Mesothelial cell of epicardium (in vitro differentiated cells): ENCODE measurements around the gene LRRC56. TPM values are rescaled to one million over a fixed set of nuclear protein-coding genes. Genes with fewer than 3 reads are reported as not detected.
"Not testable (repeated sequence)": the region's sequence is repeated elsewhere in the genome, so short reads cannot be mapped to it uniquely, and the experiment has no call there.

Source experiments
- DNase-seq, 2 experiments: peaks; one replicate each; pipeline ENCODE4 v3.0.0; 2021; ENCODE audit warnings: low spot score in 2 of 2; ENCODE audit not compliant: unreplicated experiment in 2 of 2
- H3K27ac Mint-ChIP-seq: 2 replicates; pipeline ENCODE4 v1.8.0; 2021; ENCODE audit warnings: mixed read lengths
- H3K27me3 Mint-ChIP-seq: 2 replicates; pipeline ENCODE4 v1.8.0; 2021; ENCODE audit warnings: low read depth, mixed read lengths
- H3K36me3 Mint-ChIP-seq: 2 replicates; pipeline ENCODE4 v1.8.0; 2021; ENCODE audit warnings: mixed read lengths
- H3K4me1 Mint-ChIP-seq: 2 replicates; pipeline ENCODE4 v1.8.0; 2021; ENCODE audit warnings: mixed read lengths
- H3K4me3 Mint-ChIP-seq: 2 replicates; pipeline ENCODE4 v1.8.0; 2021; ENCODE audit warnings: mild to moderate bottlenecking, moderate library complexity, mixed read lengths
- H3K9me3 Mint-ChIP-seq: 2 replicates; pipeline ENCODE4 v1.8.0; 2021; ENCODE audit warnings: mixed read lengths
- CTCF ChIP-seq: fragments of 200-600 bp; sonication (generic); IDR thresholded peaks from one replicate; pipeline ENCODE4 v1.5.0; 2021; ENCODE audit warnings: antibody characterized with exemption; ENCODE audit not compliant: unreplicated experiment
- total RNA-seq: library from RNA; stranded (reverse); gene quantifications from 3 replicates; pipeline ENCODE4 v1.2.1, GENCODE V29; 2021

Gene LRRC56
- total RNA-seq, 1 donor from 2014 or later: 3.0 TPM

- DNase-seq: no peak
- H3K36me3 Mint-ChIP-seq: peaks cover 34% of the 10 kb centered on the region
- no peaks in the 10 kb centered on the region for H3K27me3 Mint-ChIP-seq
- no peak for TF ChIP-seq CTCF
- H3K4me3 Mint-ChIP-seq: no peak overlapping the region
- no peak overlapping the region for H3K27ac Mint-ChIP-seq
- H3K9me3 Mint-ChIP-seq: peaks cover 19% of the 10 kb centered on the region
- no peaks in the 10 kb centered on the region for H3K4me1 Mint-ChIP-seq
Measured at GRCh38 chr11:516400-516799, 20.9 kb upstream of the LRRC56 start.

GRCh38 chr11:516918-517685 lies 20.2 kb upstream of the LRRC56 start:
- H3K4me3 Mint-ChIP-seq, H3K27me3 Mint-ChIP-seq, H3K27ac Mint-ChIP-seq, DNase-seq, H3K4me1 Mint-ChIP-seq: not testable (repeated sequence)
- H3K9me3 Mint-ChIP-seq: peaks cover 19% of the 10 kb centered on the region
- peaks cover 31% of the 10 kb centered on the region for H3K36me3 Mint-ChIP-seq

- no peak overlapping the region for H3K27ac Mint-ChIP-seq
- peak; percentile 88 for TF ChIP-seq CTCF
- DNase-seq: peak in 1 of 2 experiments; percentile 72
- H3K36me3 Mint-ChIP-seq: peaks cover 23% of the 10 kb centered on the region
- H3K27me3 Mint-ChIP-seq: no peaks in the 10 kb centered on the region
- H3K4me1 Mint-ChIP-seq: no peaks in the 10 kb centered on the region
- peaks cover 19% of the 10 kb centered on the region for H3K9me3 Mint-ChIP-seq
- peak overlapping the region; percentile 26 for H3K4me3 Mint-ChIP-seq
Measured at GRCh38 chr11:518463-519202, 18.7 kb upstream of the LRRC56 start.

GRCh38 chr11:520428-521176 lies 16.7 kb upstream of the LRRC56 start:
- H3K4me1 Mint-ChIP-seq: no peaks in the 10 kb centered on the region
- DNase-seq: no peak

DNA sequence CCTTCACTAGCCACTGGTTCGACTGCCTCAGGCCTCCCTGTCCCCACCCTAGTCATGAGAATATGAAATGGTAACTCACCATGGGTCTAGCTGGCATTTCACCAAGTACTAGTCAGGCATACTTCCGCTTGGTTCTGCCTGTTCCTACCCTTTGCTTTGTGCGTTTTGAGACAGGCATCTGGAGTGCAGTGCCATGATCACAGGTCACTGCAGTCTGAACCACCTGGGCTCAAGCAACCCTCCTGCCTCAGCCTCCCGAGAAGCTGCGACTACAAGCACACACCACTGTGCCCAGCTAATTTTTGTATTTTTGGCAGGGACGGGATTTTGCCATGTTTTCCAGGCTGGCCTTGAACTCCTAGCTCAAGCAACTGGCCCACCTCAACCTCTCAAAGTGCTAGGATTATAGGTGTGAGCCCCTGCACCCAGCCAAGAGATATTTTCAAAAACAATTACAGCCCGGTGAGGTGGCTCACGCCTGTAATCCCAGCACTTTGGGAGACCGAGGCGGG lies 16.1 kb upstream of the LRRC56 start:
- Mint-ChIP-seq H3K4me3 (no peak overlapping the region), H3K4me1 (no peaks in the 10 kb centered on the region), H3K27ac (no peak overlapping the region), H3K9me3 (peaks cover 18% of the 10 kb centered on the region), H3K27me3 (no peaks in the 10 kb centered on the region), H3K36me3 (peaks cover 14% of the 10 kb centered on the region)
- DNase-seq: no peak
- TF ChIP-seq CTCF: no peak

More at GRCh38 chr11:520428-521176, 16.7 kb upstream of the LRRC56 start:
- Mint-ChIP-seq H3K9me3 (peaks cover 23% of the 10 kb centered on the region), H3K27me3 (no peaks in the 10 kb centered on the region), H3K27ac (no peak overlapping the region), H3K36me3 (peaks cover 17% of the 10 kb centered on the region), H3K4me3 (no peak overlapping the region)
- TF ChIP-seq CTCF: no peak
